ENCODE measurements around the gene TMEM232. TPM values are rescaled to one million over a fixed set of nuclear protein-coding genes. Genes with fewer than 3 reads are reported as not detected.

TMEM232 gene
- total and polyA plus RNA-seq, 8 donors = 2.4 to 8.4 (median 5.2) TPM

DNA sequence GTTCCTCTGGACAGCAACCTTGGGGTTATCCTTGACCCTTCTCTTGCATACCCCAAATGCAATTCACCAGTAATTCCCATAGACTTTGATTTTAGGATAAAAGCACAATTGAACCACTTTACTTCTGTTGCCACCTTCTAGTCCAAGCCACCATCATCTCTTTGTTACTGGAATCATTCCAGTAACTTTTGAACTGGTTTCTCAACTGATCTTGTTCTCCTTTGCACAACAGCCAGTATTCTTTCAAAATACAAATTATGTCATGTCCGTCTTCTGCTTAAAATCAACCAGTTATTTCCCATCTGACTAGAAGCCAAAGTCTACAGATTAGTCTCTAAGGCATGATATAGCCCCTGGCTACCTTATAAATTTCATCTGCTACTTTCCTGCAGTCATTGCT, 33.7 kb upstream of the TMEM232 start:
- no peak for ATAC-seq
- Histone ChIP-seq H3K27ac (no peak overlapping the region), H3K4me1 (no peaks in the 10 kb centered on the region), H3K4me3 (no peak overlapping the region), H3K9me3 (no peaks in the 10 kb centered on the region), H3K36me3 (peaks cover 0 to 76% of the 10 kb centered on the region in 2 donors), H3K27me3 (no peaks in the 10 kb centered on the region)
- intact Hi-C loops (cut with DNase I) = no loop called here
- DNase-seq = no peak
- TF ChIP-seq, protein P1, sequence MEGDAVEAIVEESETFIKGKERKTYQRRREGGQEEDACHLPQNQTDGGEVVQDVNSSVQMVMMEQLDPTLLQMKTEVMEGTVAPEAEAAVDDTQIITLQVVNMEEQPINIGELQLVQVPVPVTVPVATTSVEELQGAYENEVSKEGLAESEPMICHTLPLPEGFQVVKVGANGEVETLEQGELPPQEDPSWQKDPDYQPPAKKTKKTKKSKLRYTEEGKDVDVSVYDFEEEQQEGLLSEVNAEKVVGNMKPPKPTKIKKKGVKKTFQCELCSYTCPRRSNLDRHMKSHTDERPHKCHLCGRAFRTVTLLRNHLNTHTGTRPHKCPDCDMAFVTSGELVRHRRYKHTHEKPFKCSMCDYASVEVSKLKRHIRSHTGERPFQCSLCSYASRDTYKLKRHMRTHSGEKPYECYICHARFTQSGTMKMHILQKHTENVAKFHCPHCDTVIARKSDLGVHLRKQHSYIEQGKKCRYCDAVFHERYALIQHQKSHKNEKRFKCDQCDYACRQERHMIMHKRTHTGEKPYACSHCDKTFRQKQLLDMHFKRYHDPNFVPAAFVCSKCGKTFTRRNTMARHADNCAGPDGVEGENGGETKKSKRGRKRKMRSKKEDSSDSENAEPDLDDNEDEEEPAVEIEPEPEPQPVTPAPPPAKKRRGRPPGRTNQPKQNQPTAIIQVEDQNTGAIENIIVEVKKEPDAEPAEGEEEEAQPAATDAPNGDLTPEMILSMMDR (IDR thresholded peaks at IDR 0.05) = no peak

DNA sequence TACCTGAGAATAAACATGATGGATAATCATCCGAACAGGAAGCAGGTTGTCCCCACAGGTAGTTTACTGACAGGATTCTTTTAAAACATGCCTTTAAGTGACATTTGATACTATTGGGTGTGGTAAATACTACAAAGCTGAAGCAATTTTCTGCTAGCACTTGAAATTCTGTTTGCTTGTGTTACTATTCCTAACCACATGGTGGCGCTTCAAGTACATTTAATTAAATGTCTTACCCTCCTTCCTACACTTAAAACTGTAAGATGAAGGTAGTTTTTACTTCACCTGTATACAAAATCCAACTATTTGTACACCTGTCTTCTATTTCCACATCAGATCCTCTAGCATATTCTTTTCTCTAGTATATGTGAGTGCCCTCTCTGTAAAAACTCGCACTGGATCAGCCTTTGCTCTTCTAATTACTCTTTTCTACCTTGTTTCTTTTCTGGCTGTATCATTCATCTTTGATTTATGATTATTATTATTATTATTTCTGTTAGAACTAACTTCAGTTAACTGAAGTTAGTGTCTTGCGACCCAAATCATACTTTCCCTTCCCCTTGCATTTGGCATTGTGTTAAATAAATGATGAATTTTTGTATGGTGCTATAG, 30.8 kb upstream of the TMEM232 start:
- intact Hi-C loops (cut with DNase I) = no loop called here
- peak in 1 of 4 donors; percentile 50 for DNase-seq
- Histone ChIP-seq H3K9me3 (no peaks in the 10 kb centered on the region), H3K4me1 (no peaks in the 10 kb centered on the region), H3K27ac (no peak overlapping the region), H3K36me3 (peaks cover 0 to 68% of the 10 kb centered on the region in 2 donors), H3K4me3 (no peak overlapping the region), H3K27me3 (no peaks in the 10 kb centered on the region)
- ATAC-seq = peak; percentile 73
- TF ChIP-seq, protein P1 (IDR thresholded peaks at IDR 0.05) = peak; percentile 60 to 70

DNA sequence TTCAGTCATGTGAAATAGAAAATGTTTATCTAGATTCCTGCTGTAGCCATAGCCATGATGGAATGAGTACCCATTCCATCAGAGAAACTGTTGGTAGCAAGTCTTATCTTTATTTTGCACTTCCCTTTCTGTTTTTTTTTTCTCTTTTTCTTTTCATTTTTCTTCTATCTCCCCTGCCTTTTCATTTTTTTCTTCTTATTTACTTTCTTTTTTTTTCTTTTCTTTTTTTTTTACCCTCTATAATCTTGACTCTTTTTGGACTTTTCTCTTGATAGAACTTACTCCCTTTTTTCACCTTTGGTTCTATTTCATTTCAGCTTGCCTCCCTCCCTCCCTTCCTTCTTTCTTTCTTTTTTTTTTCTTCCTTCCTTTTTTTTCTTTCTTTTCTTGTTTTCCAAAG, 27.7 kb upstream of the TMEM232 start:
- H3K27ac ChIP-seq = no peak overlapping the region
- no peaks in the 10 kb centered on the region for H3K4me1 ChIP-seq
- no peaks in the 10 kb centered on the region for H3K27me3 ChIP-seq
- no peaks in the 10 kb centered on the region for H3K9me3 ChIP-seq
- H3K36me3 ChIP-seq = peaks cover 0 to 47% of the 10 kb centered on the region in 2 donors
- intact Hi-C loops (cut with DNase I) = no loop called here
- H3K4me3 ChIP-seq = no peak overlapping the region
- no peak for DNase-seq
- TF ChIP-seq, protein P1 (IDR thresholded peaks at IDR 0.05) = no peak
- no peak for ATAC-seq

DNA sequence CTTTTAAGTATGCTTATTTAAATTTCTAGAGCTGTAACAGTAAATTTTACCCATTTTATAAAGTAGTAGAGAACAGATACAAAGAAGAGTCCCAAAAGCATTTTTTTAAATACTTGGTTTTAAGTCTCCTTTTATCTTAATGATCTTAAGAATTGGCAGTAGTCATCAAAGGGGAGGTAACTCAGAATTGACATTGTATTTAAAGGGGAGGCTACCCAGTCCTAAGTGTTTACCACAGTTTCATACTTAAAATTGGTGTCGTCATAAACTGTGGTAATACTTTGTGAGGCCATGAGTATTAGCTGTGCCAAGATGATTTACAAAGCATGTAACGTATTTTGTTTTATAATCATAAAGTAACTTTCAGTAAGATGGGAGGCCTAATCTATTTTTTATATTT, 27.1 kb upstream of the TMEM232 start:
- peaks cover 0 to 47% of the 10 kb centered on the region in 2 donors for H3K36me3 ChIP-seq
- H3K9me3 ChIP-seq = no peaks in the 10 kb centered on the region
- H3K4me1 ChIP-seq = no peaks in the 10 kb centered on the region
- H3K4me3 ChIP-seq = no peak overlapping the region
- no peaks in the 10 kb centered on the region for H3K27me3 ChIP-seq
- TF ChIP-seq, protein P1 (IDR thresholded peaks at IDR 0.05) = no peak
- no peak for ATAC-seq
- no peak for DNase-seq
- H3K27ac ChIP-seq = no peak overlapping the region
- intact Hi-C loops (cut with DNase I) = no loop called here

GRCh38 chr5:110752953-110753352, 26.5 kb upstream of the TMEM232 start:
- TF ChIP-seq, protein P1 (IDR thresholded peaks at IDR 0.05) = no peak
- H3K27ac ChIP-seq = no peak overlapping the region
- no peak overlapping the region for H3K4me3 ChIP-seq
- DNase-seq (no peak), ATAC-seq (no peak)
- H3K4me1 ChIP-seq = no peaks in the 10 kb centered on the region
- intact Hi-C loops (cut with DNase I) = no loop called here
- H3K27me3 ChIP-seq = no peaks in the 10 kb centered on the region
- no peaks in the 10 kb centered on the region for H3K9me3 ChIP-seq
- peaks cover 0 to 47% of the 10 kb centered on the region in 2 donors for H3K36me3 ChIP-seq

Data from left lung (tissue), 10 donors.